ENCODE data around the gene GPS2. TPM values are rescaled to one million over a fixed set of nuclear protein-coding genes. Genes with fewer than 3 reads are reported as not detected.

The GPS2 gene
- total RNA-seq, 4 donors from 2014 or later: 34.0 to 68.3 (median 43.9) TPM

DNA sequence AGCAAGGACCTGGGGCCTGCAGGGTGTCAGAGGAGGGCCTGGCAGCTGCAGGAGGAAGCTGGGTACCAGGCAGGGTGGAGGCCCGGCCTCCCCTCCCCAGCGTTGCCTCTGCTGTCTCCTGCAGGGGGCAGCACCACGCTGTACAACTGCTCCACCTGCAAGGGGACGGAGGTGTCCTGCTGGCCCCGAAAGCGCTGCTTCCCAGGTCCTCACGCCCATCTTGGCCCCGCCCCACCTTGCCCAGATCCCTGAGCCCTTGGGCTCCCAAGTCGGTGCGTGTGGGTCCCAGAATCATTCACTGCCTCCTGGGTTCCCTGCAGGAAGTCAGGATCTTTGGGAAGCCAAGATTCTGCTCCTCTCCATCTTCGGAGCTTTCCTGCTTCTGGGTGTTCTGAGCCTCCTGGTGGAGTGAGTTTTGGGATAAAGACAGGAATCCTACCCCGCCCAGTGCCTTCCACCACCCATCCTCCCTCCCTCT lies 41.0 kb upstream of the GPS2 start:
- intact Hi-C loops (cut with DNase I; ENCODE audit: low total_unique reads): loop anchor here (10.0 kb wide), 1 partner anchor 229 kb away; the partner anchor contains the start of gene MPDU1
- DNase-seq: peak; percentile 77
- H3K27ac ChIP-seq: peak overlapping the region; percentile 34 to 57
- H3K4me1 ChIP-seq: peaks cover 0 to 8% of the 10 kb centered on the region in 2 donors
- no peaks in the 10 kb centered on the region for H3K9me3 ChIP-seq
- no peaks in the 10 kb centered on the region for H3K36me3 ChIP-seq
- H3K4me3 ChIP-seq: no peak overlapping the region
- no peak for TF ChIP-seq POLR2A (IDR thresholded peaks at IDR 0.05)
- TF ChIP-seq, protein P1, sequence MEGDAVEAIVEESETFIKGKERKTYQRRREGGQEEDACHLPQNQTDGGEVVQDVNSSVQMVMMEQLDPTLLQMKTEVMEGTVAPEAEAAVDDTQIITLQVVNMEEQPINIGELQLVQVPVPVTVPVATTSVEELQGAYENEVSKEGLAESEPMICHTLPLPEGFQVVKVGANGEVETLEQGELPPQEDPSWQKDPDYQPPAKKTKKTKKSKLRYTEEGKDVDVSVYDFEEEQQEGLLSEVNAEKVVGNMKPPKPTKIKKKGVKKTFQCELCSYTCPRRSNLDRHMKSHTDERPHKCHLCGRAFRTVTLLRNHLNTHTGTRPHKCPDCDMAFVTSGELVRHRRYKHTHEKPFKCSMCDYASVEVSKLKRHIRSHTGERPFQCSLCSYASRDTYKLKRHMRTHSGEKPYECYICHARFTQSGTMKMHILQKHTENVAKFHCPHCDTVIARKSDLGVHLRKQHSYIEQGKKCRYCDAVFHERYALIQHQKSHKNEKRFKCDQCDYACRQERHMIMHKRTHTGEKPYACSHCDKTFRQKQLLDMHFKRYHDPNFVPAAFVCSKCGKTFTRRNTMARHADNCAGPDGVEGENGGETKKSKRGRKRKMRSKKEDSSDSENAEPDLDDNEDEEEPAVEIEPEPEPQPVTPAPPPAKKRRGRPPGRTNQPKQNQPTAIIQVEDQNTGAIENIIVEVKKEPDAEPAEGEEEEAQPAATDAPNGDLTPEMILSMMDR (IDR thresholded peaks at IDR 0.05): peak; percentile 72 to 90 (median 85)
- no peaks in the 10 kb centered on the region for H3K27me3 ChIP-seq

DNA sequence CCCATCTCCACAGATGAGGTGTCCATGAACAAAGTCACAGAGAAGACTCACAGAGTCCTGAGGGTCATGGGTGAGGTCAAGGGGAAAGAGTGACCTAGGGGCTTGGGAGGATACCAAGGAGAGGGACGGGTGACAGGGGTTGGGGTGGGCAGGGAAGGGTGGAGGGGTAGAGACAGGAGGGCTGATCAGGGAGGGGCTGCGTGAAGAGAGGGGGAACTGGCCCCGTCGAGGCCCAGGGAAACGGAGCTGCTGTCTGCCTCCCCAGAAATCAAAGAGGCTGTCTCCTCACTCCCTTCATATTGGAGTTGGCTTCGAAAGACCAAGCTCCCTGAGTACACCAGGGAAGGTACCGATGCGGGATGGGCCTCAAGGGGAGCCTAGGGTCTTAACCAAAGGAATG lies 40.4 kb upstream of the GPS2 start:
- Histone ChIP-seq H3K4me3 (no peak overlapping the region), H3K27ac (peak overlapping the region; percentile 34 to 57), H3K9me3 (no peaks in the 10 kb centered on the region)

DNA sequence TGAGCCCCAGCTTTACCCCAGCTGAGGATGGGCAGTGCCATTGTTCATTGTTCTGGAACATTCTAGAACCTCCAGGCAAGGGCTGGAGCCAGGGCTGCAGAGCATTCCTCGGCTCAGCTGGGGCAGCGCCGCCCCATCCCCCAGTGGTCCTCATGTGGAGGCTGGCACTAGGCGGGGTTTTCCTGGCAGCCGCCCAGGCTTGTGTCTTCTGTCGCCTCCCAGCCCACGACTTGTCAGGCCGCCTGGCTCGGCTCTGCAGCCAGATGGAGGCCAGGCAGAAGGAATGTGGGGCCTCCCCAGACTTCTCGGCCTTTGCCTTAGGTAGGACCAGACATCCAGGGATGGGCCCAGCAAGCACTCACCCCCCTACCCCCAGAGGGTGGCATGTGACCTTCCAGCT lies 39.9 kb upstream of the GPS2 start, which contains the start of gene TMEM95:
Gene TMEM95, plus strand, starts transcription at position 104 of the 400 bp plus-strand sequence. Its CDS starts 49 bp downstream, at position 153.
- no peak for TF ChIP-seq POLR2A (IDR thresholded peaks at IDR 0.05)
- TF ChIP-seq, protein P1 (IDR thresholded peaks at IDR 0.05): no peak
- Histone ChIP-seq H3K27me3 (no peaks in the 10 kb centered on the region), H3K4me1 (peaks cover 0 to 8% of the 10 kb centered on the region in 2 donors), H3K9me3 (no peaks in the 10 kb centered on the region), H3K4me3 (no peak within 1 kb of the TSS), H3K36me3 (no peaks in the 10 kb centered on the region), H3K27ac (peak within 1 kb of the TSS; percentile 57 to 97)
- intact Hi-C loops (cut with DNase I; ENCODE audit: low total_unique reads): loop anchor here (10.0 kb wide), 1 partner anchor 230 kb away; the partner anchor contains the start of gene MPDU1
- no peak for DNase-seq

More for the DNA sequence above, 40.4 kb upstream of the GPS2 start:
- no peak for DNase-seq
- H3K4me1 ChIP-seq: peaks cover 0 to 8% of the 10 kb centered on the region in 2 donors
- no peak for TF ChIP-seq POLR2A (IDR thresholded peaks at IDR 0.05)
- TF ChIP-seq, protein P1 (IDR thresholded peaks at IDR 0.05): no peak
- H3K27me3 ChIP-seq: no peaks in the 10 kb centered on the region
- intact Hi-C loops (cut with DNase I; ENCODE audit: low total_unique reads): loop anchor here (10.0 kb wide), 1 partner anchor 229 kb away; the partner anchor contains the start of gene MPDU1
- no peaks in the 10 kb centered on the region for H3K36me3 ChIP-seq

DNA sequence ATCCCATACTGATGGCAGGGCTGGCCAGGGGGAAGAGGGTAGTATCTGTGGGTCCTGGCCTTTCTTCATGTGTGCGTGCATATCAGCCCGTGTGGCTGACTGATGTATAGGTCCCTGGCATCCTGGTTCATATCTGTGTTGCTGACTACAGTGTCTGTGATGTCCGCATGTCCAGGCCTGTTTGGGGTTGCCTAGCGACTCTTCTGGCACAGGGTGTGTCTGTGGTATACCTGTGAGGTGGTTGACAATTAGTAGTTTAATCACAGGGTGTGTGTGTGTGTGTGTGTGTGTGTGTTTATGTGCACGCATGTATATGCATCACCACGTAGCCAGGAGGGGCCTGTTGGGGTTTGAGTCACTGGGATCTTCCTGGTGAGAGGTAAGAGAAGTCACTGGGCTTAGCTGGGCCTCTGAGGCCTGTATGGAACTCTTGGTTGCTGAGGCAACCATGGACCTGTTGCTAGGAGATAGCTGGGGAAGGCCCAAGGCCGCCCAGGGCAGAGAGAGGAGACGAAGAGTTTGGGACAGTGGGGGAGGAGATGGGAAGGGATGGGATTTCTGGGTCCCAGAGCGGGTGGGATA lies 39.2 kb upstream of the GPS2 start:
- DNase-seq: no peak
- no peaks in the 10 kb centered on the region for H3K36me3 ChIP-seq
- H3K27me3 ChIP-seq: no peaks in the 10 kb centered on the region
- intact Hi-C loops (cut with DNase I; ENCODE audit: low total_unique reads): loop anchor here (10.0 kb wide), 1 partner anchor 230 kb away; the partner anchor contains the start of gene MPDU1
- TF ChIP-seq POLR2A (IDR thresholded peaks at IDR 0.05): no peak
- no peaks in the 10 kb centered on the region for H3K9me3 ChIP-seq
- H3K4me1 ChIP-seq: peaks cover 0 to 8% of the 10 kb centered on the region in 2 donors
- peak overlapping the region in 1 of 2 donors; percentile 34 for H3K27ac ChIP-seq
- H3K4me3 ChIP-seq: no peak overlapping the region

DNA sequence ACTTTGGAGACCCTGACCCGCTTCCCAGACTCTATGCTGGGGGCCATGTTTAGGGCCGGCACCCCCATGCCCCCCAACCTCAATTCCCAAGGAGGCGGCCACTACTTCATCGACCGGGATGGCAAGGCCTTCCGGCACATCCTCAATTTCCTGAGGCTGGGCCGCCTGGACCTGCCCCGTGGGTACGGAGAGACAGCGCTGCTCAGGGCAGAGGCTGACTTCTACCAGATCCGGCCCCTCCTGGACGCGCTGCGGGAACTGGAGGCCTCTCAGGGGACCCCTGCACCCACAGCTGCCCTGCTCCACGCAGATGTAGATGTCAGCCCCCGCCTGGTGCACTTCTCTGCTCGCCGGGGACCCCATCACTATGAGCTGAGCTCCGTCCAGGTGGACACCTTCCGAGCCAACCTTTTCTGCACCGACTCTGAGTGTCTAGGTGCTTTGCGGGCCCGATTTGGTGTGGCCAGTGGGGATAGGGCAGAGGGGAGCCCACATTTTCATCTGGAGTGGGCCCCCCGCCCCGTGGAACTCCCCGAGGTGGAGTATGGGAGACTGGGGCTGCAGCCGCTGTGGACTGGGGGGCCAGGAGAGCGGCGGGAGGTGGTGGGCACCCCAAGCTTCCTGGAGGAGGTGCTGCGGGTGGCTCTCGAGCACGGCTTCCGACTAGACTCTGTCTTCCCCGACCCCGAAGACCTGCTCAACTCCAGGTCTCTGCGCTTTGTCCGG lies 37.9 kb upstream of the GPS2 start:
- H3K9me3 ChIP-seq: no peaks in the 10 kb centered on the region
- intact Hi-C loops (cut with DNase I; ENCODE audit: low total_unique reads): loop anchor here (10.0 kb wide), 1 partner anchor 232 kb away; the partner anchor contains the start of gene MPDU1
- H3K27ac ChIP-seq: peak overlapping the region; percentile 95 to 97
- H3K4me1 ChIP-seq: peaks cover 0 to 8% of the 10 kb centered on the region in 2 donors
- H3K27me3 ChIP-seq: no peaks in the 10 kb centered on the region
- peak overlapping the region in 1 of 2 donors; percentile 76 for H3K4me3 ChIP-seq
- TF ChIP-seq, protein P1 (IDR thresholded peaks at IDR 0.05): no peak
- no peaks in the 10 kb centered on the region for H3K36me3 ChIP-seq
- DNase-seq: no peak

Data from uterus (tissue), 4 donors.